ENCODE results near the gene ARHGAP4. TPM values are rescaled to one million over a fixed set of nuclear protein-coding genes. Genes with fewer than 3 reads are reported as not detected.

Gene ARHGAP4
- total and polyA plus RNA-seq, 2 of the 4 experiments (the other 2 are of a cell fraction) = 0.18 to 0.72 TPM

GRCh38 chrX:153874366-153875125 is 51.5 kb downstream of the ARHGAP4 start:
- BruUV-seq (replicated peaks) = no TSS peak
- H3K36me3 ChIP-seq (ENCODE audit: control insufficient read depth, insufficient read depth, low read length) = no peaks in the 10 kb centered on the region
- no peak for ATAC-seq (ENCODE audit: low read depth)
- H3K18ac ChIP-seq (ENCODE audit: low read depth, low read length) = no peak overlapping the region
- dilution Hi-C loops (cut with HindIII; ENCODE audit: low sequenced_read_pairs, unreplicated experiment) (no loop called here), intact Hi-C loops (cut with micrococcal nuclease) (no loop called here), in situ Hi-C loops (cut with MboI; ENCODE audit: low sequenced_read_pairs) (no loop called here)
- H4K20me1 ChIP-seq (ENCODE audit: insufficient read depth, low read length) = no peaks in the 10 kb centered on the region; the same call in 1 of the 2 replicates
- TF ChIP-seq RFX5 (IDR thresholded peaks at IDR 0.05; ENCODE audit: low read depth, low read length) (no peak), BHLHE40 (IDR thresholded peaks at IDR 0.05; ENCODE audit: low read depth, low read length) (no peak), NFE2L2 (IDR thresholded peaks at IDR 0.05; ENCODE audit: low read depth, low read length) (no peak), FOS (IDR thresholded peaks at IDR 0.05; ENCODE audit: low read depth, low read length) (no peak), USF2 (IDR thresholded peaks at IDR 0.05; ENCODE audit: low read depth, low read length) (no peak), CEBPB (IDR thresholded peaks at IDR 0.05; ENCODE audit: low read depth, low read length) (no peak), SMC3 (IDR thresholded peaks at IDR 0.05; ENCODE audit: low read depth, low read length) (no peak), MAZ (IDR thresholded peaks at IDR 0.05; ENCODE audit: borderline replicate concordance, low read depth, low read length) (no peak), POLR2A (IDR thresholded peaks at IDR 0.05; ENCODE audit: low read depth, low read length) (no peak), MAFK (IDR thresholded peaks at IDR 0.05; ENCODE audit: low read depth, low read length) (no peak), RCOR1 (IDR thresholded peaks at IDR 0.05; ENCODE audit: insufficient replicate concordance, low read length) (no peak), MXI1 (IDR thresholded peaks at IDR 0.05; ENCODE audit: borderline replicate concordance, low read depth, low read length) (no peak), ELK1 (IDR thresholded peaks at IDR 0.05; ENCODE audit: borderline replicate concordance, low read depth, low read length) (no peak)
- no peak overlapping the region for H2AK9ac ChIP-seq (replicated peaks; ENCODE audit: low read depth, low read length, poor library complexity)
- no peak overlapping the region for H3K56ac ChIP-seq (ENCODE audit: extremely low read depth, insufficient read depth, low read length)
- no peak overlapping the region for H2AK5ac ChIP-seq (ENCODE audit: low read depth, low read length)
- no peak overlapping the region for H2BK20ac ChIP-seq (ENCODE audit: low read depth, low read length)
- H3K9ac ChIP-seq (ENCODE audit: low read depth, low read length) = no peak overlapping the region
- H3K14ac ChIP-seq (replicated peaks; ENCODE audit: low read depth, low read length) = no peak overlapping the region
- 40% methylated on average over 3 of the region's 13 CpGs; no CpG with 5 or more reads in 1 of the 2 experiments for WGBS, 2 experiments (ENCODE audit: extremely low coverage in 2 of 2, insufficient read length in 1 of 2)
- no peak overlapping the region for H2AFZ ChIP-seq (replicated peaks; ENCODE audit: low read length, poor library complexity)
- no peaks in the 10 kb centered on the region for H3K79me1 ChIP-seq (ENCODE audit: low read depth in 1 of 2, low read length in 2 of 2)
- H3K9me1 ChIP-seq (ENCODE audit: insufficient read depth, low read length) = no peaks in the 10 kb centered on the region
- H3K9me3 ChIP-seq (ENCODE audit: control insufficient read depth, insufficient read depth, low read length) = peaks cover 3% of the 10 kb centered on the region; the same call in 1 of the 2 replicates
- DNase-seq = no peak
- ChIA-PET POLR2A (ENCODE audit: unreplicated experiment) (no interaction called here), CTCF (no interaction called here)
- no peak overlapping the region for H2BK15ac ChIP-seq (ENCODE audit: low read depth, low read length)
- no peak overlapping the region for H4K91ac ChIP-seq (ENCODE audit: insufficient read depth, low read depth, low read length)
- H4K8ac ChIP-seq (ENCODE audit: low read depth in 2 of 2, low read length in 2 of 2) = no peak overlapping the region
- H2BK5ac ChIP-seq (ENCODE audit: low read depth, low read length, poor library complexity, severe bottlenecking) = no peak overlapping the region
- no peak overlapping the region for H3K4me2 ChIP-seq (ENCODE audit: low read depth, low read length)
- H3K4me3 ChIP-seq (ENCODE audit: insufficient read depth, low read depth, low read length) = no peak overlapping the region
- no peaks in the 10 kb centered on the region for H3K4me1 ChIP-seq (ENCODE audit: control insufficient read depth, insufficient read depth, low read length)
- H3K27ac ChIP-seq (ENCODE audit: insufficient read depth, low read length) = no peak overlapping the region
- H2BK120ac ChIP-seq (ENCODE audit: low read depth, low read length) = no peak overlapping the region
- H3K23ac ChIP-seq (ENCODE audit: low read depth, low read length) = no peak overlapping the region
- no peak overlapping the region for H4K5ac ChIP-seq (ENCODE audit: low read depth, low read length)
- peaks cover 29% of the 10 kb centered on the region for H3K27me3 ChIP-seq (ENCODE audit: control insufficient read depth, insufficient read depth, low read length)
- H3K4ac ChIP-seq (ENCODE audit: low read depth, low read length) = no peak overlapping the region

All from IMR-90 (cell line).